ENCODE results near the gene MTF1. TPM values are rescaled to one million over a fixed set of nuclear protein-coding genes. Genes with fewer than 3 reads are reported as not detected.
"Not testable (repeated sequence)": the region's sequence is repeated elsewhere in the genome, so short reads cannot be mapped to it uniquely, and the experiment has no call there.

The MTF1 gene
- total RNA-seq (2021) (22.1 and 22.5 TPM in 2 replicates), Bru-seq, nascent RNA (percentile 85 among the genes with signal in this experiment), BruChase-seq, experiment 1, labeled RNA remaining after a 2-hour chase (percentile 85 among the genes with signal in this experiment), BruChase-seq, experiment 2, labeled RNA remaining after a 6-hour chase (percentile 83 among the genes with signal in this experiment)
- long read RNA-seq, full-length matches to known transcripts: 1 of 9 reads
- long read RNA-seq, partial matches to known transcripts: 2 of 9 reads
- long read RNA-seq, other reads (novel, unspliced or antisense): 6 of 9 reads

DNA sequence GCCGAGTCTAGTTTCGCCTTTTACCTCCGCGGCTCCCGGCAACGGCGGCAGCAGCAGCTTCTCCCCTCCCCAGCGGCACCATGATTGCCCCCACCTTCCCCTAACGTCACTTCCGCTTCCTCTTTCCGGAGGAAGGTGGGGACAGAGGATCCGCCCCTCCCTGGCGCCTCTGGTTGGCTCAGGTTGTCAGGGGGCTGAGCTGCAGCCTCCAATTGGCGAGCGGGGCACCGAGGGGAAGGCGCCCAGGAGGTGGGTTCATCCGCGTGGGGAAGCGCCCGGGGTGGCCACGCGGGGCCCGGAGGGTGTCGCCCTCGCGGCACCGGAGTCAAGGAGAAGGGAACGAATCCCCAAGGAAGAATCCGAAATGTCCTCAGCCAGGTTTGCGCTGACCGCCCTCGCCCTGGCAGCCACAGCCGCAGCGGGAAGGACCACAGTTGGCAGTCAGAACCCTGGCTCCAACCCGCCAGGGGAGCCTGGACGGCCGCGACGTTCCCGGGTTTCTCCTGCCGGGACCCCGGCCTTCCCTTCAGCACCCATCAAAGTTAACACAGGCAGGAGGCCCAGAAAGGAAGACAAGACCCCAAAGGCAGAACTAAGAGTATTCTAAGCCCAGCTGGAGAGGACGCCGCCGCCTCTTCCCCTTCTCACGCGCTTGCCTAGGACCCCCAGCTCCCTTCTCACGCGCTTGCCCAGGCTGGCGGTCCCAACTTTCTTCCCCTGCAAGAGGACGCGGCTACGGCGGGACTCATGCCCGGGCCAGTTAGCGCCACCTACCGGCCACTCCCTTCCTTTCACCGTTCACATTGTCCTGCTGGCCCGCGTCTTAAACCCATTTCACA, at the start of gene MTF1:
TSS of gene MTF1 (minus strand) at position 86 of the 839 bp plus-strand sequence. CDS start 1,934 bp downstream, outside the sequence.
- H2AFZ ChIP-seq: peak within 1 kb of the TSS; percentile 82

GRCh38 chr1:37908531-37908930, 49.1 kb upstream of the MTF1 start:
- H4K20me1 ChIP-seq (ENCODE audit: insufficient read depth); H3K36me3 ChIP-seq (ENCODE audit: low read depth); H2AFZ ChIP-seq; BruUV-seq (replicated peaks); intact Hi-C loops (cut with micrococcal nuclease; ENCODE audit: unreplicated experiment); H3K4me3 ChIP-seq; H3K79me2 ChIP-seq (ENCODE audit: low read depth); H3K27me3 ChIP-seq (ENCODE audit: insufficient read depth, low read depth); H3F3A ChIP-seq (ENCODE audit: insufficient read depth, low read depth); DNase-seq; H3K4me2 ChIP-seq; H3K9me3 ChIP-seq (ENCODE audit: insufficient read depth, low read depth); CTCF ChIA-PET; H3K27ac ChIP-seq; H3K9me2 ChIP-seq (ENCODE audit: insufficient read depth); POLR2A ChIA-PET (ENCODE audit: unreplicated experiment): not testable (repeated sequence)
- H3K4me1 ChIP-seq (replicated peaks; ENCODE audit: insufficient read depth): peaks cover 11% of the 10 kb centered on the region

More for the DNA sequence above, at the start of gene MTF1:
- POLR2A ChIA-PET (ENCODE audit: unreplicated experiment): interaction anchor here (0.6 to 1.0 kb wide), 3 partner anchors 9 to 384 kb away, joined by 3 to 8 read pairs (median 4); no protein-coding TSS in a partner anchor
- TSS peak; percentile 90 for BruUV-seq (replicated peaks)
- no peaks in the 10 kb centered on the region for H3K9me3 ChIP-seq (ENCODE audit: insufficient read depth, low read depth)
- no peaks in the 10 kb centered on the region for H3K27me3 ChIP-seq (ENCODE audit: insufficient read depth, low read depth)
- H3F3A ChIP-seq (ENCODE audit: insufficient read depth, low read depth): peaks cover 30% of the 10 kb centered on the region
- H3K4me3 ChIP-seq: peak within 1 kb of the TSS; percentile 76
- H3K9me2 ChIP-seq (ENCODE audit: insufficient read depth): no peaks in the 10 kb centered on the region
- TF ChIP-seq, protein P1, sequence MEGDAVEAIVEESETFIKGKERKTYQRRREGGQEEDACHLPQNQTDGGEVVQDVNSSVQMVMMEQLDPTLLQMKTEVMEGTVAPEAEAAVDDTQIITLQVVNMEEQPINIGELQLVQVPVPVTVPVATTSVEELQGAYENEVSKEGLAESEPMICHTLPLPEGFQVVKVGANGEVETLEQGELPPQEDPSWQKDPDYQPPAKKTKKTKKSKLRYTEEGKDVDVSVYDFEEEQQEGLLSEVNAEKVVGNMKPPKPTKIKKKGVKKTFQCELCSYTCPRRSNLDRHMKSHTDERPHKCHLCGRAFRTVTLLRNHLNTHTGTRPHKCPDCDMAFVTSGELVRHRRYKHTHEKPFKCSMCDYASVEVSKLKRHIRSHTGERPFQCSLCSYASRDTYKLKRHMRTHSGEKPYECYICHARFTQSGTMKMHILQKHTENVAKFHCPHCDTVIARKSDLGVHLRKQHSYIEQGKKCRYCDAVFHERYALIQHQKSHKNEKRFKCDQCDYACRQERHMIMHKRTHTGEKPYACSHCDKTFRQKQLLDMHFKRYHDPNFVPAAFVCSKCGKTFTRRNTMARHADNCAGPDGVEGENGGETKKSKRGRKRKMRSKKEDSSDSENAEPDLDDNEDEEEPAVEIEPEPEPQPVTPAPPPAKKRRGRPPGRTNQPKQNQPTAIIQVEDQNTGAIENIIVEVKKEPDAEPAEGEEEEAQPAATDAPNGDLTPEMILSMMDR (conservative IDR thresholded peaks at IDR 0.05): peak; percentile 92
- no peak for TF ChIP-seq EZH2 (IDR thresholded peaks at IDR 0.05; ENCODE audit: low read depth)
- CTCF ChIA-PET: interaction anchor here (0.6 to 1.5 kb wide), 9 partner anchors 9 to 1713 kb away, joined by 3 to 9 read pairs (median 5); partner anchors contain the start of genes C1orf122 and YRDC
- peak; percentile 91 to 97 for DNase-seq
- peaks cover 14% of the 10 kb centered on the region for H3K36me3 ChIP-seq (ENCODE audit: low read depth)
- intact Hi-C loops (cut with micrococcal nuclease; ENCODE audit: unreplicated experiment): loop anchor here (1.0 to 10.0 kb wide), 5 partner anchors 9 to 385 kb away; partner anchors contain the start of genes CDCA8, GNL2, YRDC and ZC3H12A
- 0 out of 2 replicates have a peak, but pooled peaks cover 3% of the 10 kb centered on the region for H4K20me1 ChIP-seq (ENCODE audit: insufficient read depth)
- H3K4me1 ChIP-seq (replicated peaks; ENCODE audit: insufficient read depth): peaks cover 31% of the 10 kb centered on the region
- peaks cover 46% of the 10 kb centered on the region for H3K79me2 ChIP-seq (ENCODE audit: low read depth)
- peak within 1 kb of the TSS; percentile 91 for H3K27ac ChIP-seq
- peak within 1 kb of the TSS; percentile 87 for H3K4me2 ChIP-seq

DNA sequence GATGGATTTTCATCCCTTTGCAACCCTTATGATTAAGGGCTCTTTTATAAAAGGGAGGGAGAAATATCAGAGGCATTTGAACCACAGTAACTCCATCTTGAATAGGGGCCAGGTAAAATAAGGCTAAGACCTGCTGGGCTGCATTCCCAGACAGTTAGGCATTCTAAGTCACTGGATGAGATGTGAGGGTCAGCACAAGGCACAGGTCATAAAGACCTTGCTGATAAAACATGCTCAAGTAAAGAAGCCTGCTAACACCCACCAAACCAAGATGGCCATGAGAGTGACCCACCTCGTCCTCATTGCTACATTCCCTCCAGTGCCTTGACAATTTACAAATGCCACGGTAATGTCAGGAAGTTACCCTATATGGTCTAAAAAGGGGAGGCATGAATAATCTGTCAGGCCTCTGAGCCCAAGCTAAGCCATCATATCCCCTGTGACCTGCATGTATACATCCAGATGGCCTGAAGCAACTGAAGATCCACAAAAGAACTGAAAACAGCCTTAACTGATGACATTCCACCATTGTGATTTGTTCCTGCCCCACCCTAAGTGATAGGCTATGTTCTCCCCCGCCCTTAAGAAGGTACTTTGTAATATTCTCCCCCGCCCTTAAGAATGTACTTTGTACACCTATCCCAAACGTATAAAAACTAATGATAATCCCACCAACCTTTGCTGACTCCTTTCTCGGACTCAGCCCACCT, 48.2 kb upstream of the MTF1 start:
- H3F3A ChIP-seq (ENCODE audit: insufficient read depth, low read depth); H3K4me2 ChIP-seq; H2AFZ ChIP-seq; H4K20me1 ChIP-seq (ENCODE audit: insufficient read depth); CTCF ChIA-PET; H3K4me3 ChIP-seq; H3K27me3 ChIP-seq (ENCODE audit: insufficient read depth, low read depth); H3K36me3 ChIP-seq (ENCODE audit: low read depth); H3K79me2 ChIP-seq (ENCODE audit: low read depth); H3K27ac ChIP-seq; H3K9me3 ChIP-seq (ENCODE audit: insufficient read depth, low read depth); BruUV-seq (replicated peaks); H3K9me2 ChIP-seq (ENCODE audit: insufficient read depth); POLR2A ChIA-PET (ENCODE audit: unreplicated experiment): not testable (repeated sequence)
- intact Hi-C loops (cut with micrococcal nuclease; ENCODE audit: unreplicated experiment): loop anchor here (1.0 kb wide), 1 partner anchor 23 kb away; no protein-coding TSS in a partner anchor
- peaks cover 11% of the 10 kb centered on the region for H3K4me1 ChIP-seq (replicated peaks; ENCODE audit: insufficient read depth)
- DNase-seq: peak in 1 of 2 experiments; percentile 51

DNA sequence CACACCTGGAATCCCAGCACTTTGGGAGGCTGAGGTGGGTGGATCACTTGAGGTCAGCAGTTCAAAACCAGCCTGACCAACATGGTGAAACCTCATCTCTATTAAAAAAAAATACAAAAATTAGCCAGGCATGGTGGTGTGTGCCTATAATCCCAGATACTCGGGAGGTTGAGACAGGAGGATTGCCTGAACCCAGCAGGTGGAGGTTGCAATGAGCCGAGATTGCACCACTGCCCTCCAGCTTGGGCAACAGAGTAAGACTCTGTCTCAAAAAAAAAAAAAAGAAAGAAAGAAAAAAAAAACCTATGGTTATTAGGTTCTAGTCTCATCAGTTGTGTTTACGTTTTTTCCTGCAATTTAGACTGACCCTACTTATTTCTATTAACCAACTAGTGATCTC, 47.2 kb upstream of the MTF1 start:
- H3K27ac ChIP-seq; H3K4me2 ChIP-seq; H4K20me1 ChIP-seq (ENCODE audit: insufficient read depth); BruUV-seq (replicated peaks); intact Hi-C loops (cut with micrococcal nuclease; ENCODE audit: unreplicated experiment); POLR2A ChIA-PET (ENCODE audit: unreplicated experiment); H2AFZ ChIP-seq; H3K36me3 ChIP-seq (ENCODE audit: low read depth); H3K9me3 ChIP-seq (ENCODE audit: insufficient read depth, low read depth); H3K27me3 ChIP-seq (ENCODE audit: insufficient read depth, low read depth); H3F3A ChIP-seq (ENCODE audit: insufficient read depth, low read depth); DNase-seq; H3K4me3 ChIP-seq; CTCF ChIA-PET; H3K9me2 ChIP-seq (ENCODE audit: insufficient read depth); H3K79me2 ChIP-seq (ENCODE audit: low read depth): not testable (repeated sequence)
- peaks cover 11% of the 10 kb centered on the region for H3K4me1 ChIP-seq (replicated peaks; ENCODE audit: insufficient read depth)

All from PC-9 (cell line).